Liver (tissue), 9 donors: ENCODE data around the gene RYR2. TPM values are rescaled to one million over a fixed set of nuclear protein-coding genes. Genes with fewer than 3 reads are reported as not detected.
"Not testable (repeated sequence)": the region's sequence is repeated elsewhere in the genome, so short reads cannot be mapped to it uniquely, and the experiment has no call there.

ENCODE experiments used
- DNase-seq: peaks from one replicate; pipeline ENCODE4 v3.0.0-alpha.2; 2017; ENCODE audit warnings: low spot score
- H3K27ac ChIP-seq, 2 donors: one replicate each; pipeline ENCODE4 v1.7.0; 2013; ENCODE audit warnings: inconsistent platforms in 2 of 2, low read length in 2 of 2, control low read depth in 1 of 2, low read depth in 1 of 2, mild to moderate bottlenecking in 1 of 2
- H3K27me3 ChIP-seq, 4 donors: one replicate each; pipeline versions ENCODE4 v1.6.1 to v1.7.0; 2013; ENCODE audit warnings: low read length in 3 of 4, inconsistent platforms in 1 of 4, mild to moderate bottlenecking in 1 of 4, moderate library complexity in 1 of 4; ENCODE audit not compliant: control insufficient read depth in 4 of 4, insufficient read depth in 4 of 4
- H3K36me3 ChIP-seq, 4 donors: one replicate each; pipeline versions ENCODE4 v1.6.1 to v1.7.0; 2013; ENCODE audit warnings: low read length in 3 of 4, mild to moderate bottlenecking in 3 of 4, low read depth in 1 of 4, moderate library complexity in 1 of 4; ENCODE audit not compliant: control insufficient read depth in 4 of 4, insufficient read depth in 3 of 4
- H3K4me1 ChIP-seq, 4 donors: one replicate each; pipeline versions ENCODE4 v1.6.1 to v1.7.0; 2013; ENCODE audit warnings: low read length in 3 of 4, mild to moderate bottlenecking in 3 of 4, moderate library complexity in 1 of 4; ENCODE audit not compliant: control insufficient read depth in 4 of 4, insufficient read depth in 4 of 4
- H3K4me3 ChIP-seq, 3 donors: one replicate each; pipeline versions ENCODE4 v1.6.1 to v1.7.0; 2013; ENCODE audit warnings: low read length in 3 of 3, control low read depth in 1 of 3, low read depth in 1 of 3, mild to moderate bottlenecking in 1 of 3
- H3K9ac ChIP-seq, 2 donors: one replicate each; pipeline ENCODE4 v1.7.0; 2013; ENCODE audit warnings: low read length in 2 of 2, mild to moderate bottlenecking in 2 of 2, moderate library complexity in 2 of 2, control low read depth in 1 of 2, low read depth in 1 of 2
- H3K9me3 ChIP-seq, 4 donors: one replicate each; pipeline versions ENCODE4 v1.6.1 to v1.7.0; 2013; ENCODE audit warnings: low read length in 3 of 4; ENCODE audit not compliant: control insufficient read depth in 4 of 4
- EGR1 ChIP-seq, 2 donors: IDR thresholded peaks; 2 replicates each; pipeline ENCODE4 v1.6.1; 2016 to 2018; ENCODE audit warnings: antibody characterized with exemption in 2 of 2, low read depth in 2 of 2
- FOXA1 ChIP-seq: IDR thresholded peaks from 2 replicates; pipeline ENCODE4 v1.6.1; 2016; ENCODE audit warnings: antibody characterized with exemption
- FOXA2 ChIP-seq: IDR thresholded peaks from 2 replicates; pipeline ENCODE4 v1.6.1; 2016; ENCODE audit warnings: antibody characterized with exemption
- GABPA ChIP-seq, 2 donors: IDR thresholded peaks in 1 of 2; conservative IDR thresholded peaks in 1 of 2; 2 replicates each; pipeline ENCODE4 v1.6.1; 2016; ENCODE audit warnings: antibody characterized with exemption in 2 of 2, mild to moderate bottlenecking in 1 of 2, moderate library complexity in 1 of 2
- HNF4A ChIP-seq, 2 donors: conservative IDR thresholded peaks; 2 replicates each; pipeline ENCODE4 v1.6.1; 2016; ENCODE audit warnings: antibody characterized with exemption in 2 of 2, mild to moderate bottlenecking in 2 of 2
- HNF4G ChIP-seq: IDR thresholded peaks from 2 replicates; pipeline ENCODE4 v1.6.1; 2016; ENCODE audit warnings: antibody characterized with exemption
- JUND ChIP-seq, 2 donors: IDR thresholded peaks; 2 replicates each; pipeline ENCODE4 v1.6.1; 2016; ENCODE audit warnings: antibody characterized with exemption in 2 of 2
- NR2F2 ChIP-seq: IDR thresholded peaks from 2 replicates; pipeline ENCODE4 v1.6.1; 2016; ENCODE audit warnings: antibody characterized with exemption
- RAD21 ChIP-seq, 2 donors: IDR thresholded peaks; 2 replicates each; pipeline ENCODE4 v1.6.1; 2016; ENCODE audit warnings: antibody characterized with exemption in 2 of 2, mild to moderate bottlenecking in 2 of 2
- RXRA ChIP-seq, 2 donors: IDR thresholded peaks; 2 replicates each; pipeline ENCODE4 v1.6.1; 2017 to 2018; ENCODE audit warnings: antibody characterized with exemption in 2 of 2, mild to moderate bottlenecking in 1 of 2
- SP1 ChIP-seq: IDR thresholded peaks from 2 replicates; pipeline ENCODE4 v1.6.1; 2018; ENCODE audit warnings: antibody characterized with exemption, mild to moderate bottlenecking
- TAF1 ChIP-seq: conservative IDR thresholded peaks from 2 replicates; pipeline ENCODE4 v1.6.1; 2016; ENCODE audit warnings: antibody characterized with exemption, mild to moderate bottlenecking
- YY1 ChIP-seq: IDR thresholded peaks from 2 replicates; pipeline ENCODE4 v1.6.1; 2016; ENCODE audit warnings: antibody characterized with exemption, mild to moderate bottlenecking
- WGBS: extraction: QIAGEN DNeasy Blood & Tissue Kit; methylation state at CpG from one replicate; pipeline ENCODE4 v1.1.7; 2013; 5-methylcytosine and 5-hydroxymethylcytosine counted together
- polyA plus RNA-seq, 2 donors: library from polyadenylated mRNA; stranded (reverse) in 1 of 2; unstranded in 1 of 2; fragments of 200-250 nt in 1 of 2; fragments of >200 nt in 1 of 2; fragmentation: Nextera tagmentation in 1 of 2; extraction: Ambion mirVana in 1 of 2; gene quantifications; one replicate each; pipeline versions ENCODE4 v1.2.1 to v1.2.3, GENCODE V29; 2013 to 2015
- total RNA-seq, 2 donors: library from RNA; depleted of rRNA; stranded (reverse); fragments of >200 nt; gene quantifications; one replicate each; pipeline ENCODE4 v1.2.3, GENCODE V29; 2014
- TF ChIP-seq, protein P1 (sequence below): IDR thresholded peaks from 2 replicates; pipeline ENCODE4 v1.6.1; 2016; ENCODE audit warnings: antibody characterized with exemption, mild to moderate bottlenecking
- TF ChIP-seq, protein P2 (sequence below): fragments of 150-350 bp; IDR thresholded peaks from 2 replicates; pipeline ENCODE4 v1.5.1; 2017; ENCODE audit warnings: improper control_type of control experiment, low read depth, low read length; ENCODE audit not compliant: missing input control
- TF ChIP-seq, protein P3 (sequence below): IDR thresholded peaks from 2 replicates; pipeline ENCODE4 v1.6.1; 2016; ENCODE audit warnings: antibody characterized with exemption
- TF ChIP-seq, protein P4 (sequence below): IDR thresholded peaks from 2 replicates; pipeline ENCODE4 v1.6.1; 2016; ENCODE audit warnings: antibody characterized with exemption
- TF ChIP-seq, protein P5 (sequence below): IDR thresholded peaks from 2 replicates; pipeline ENCODE4 v1.6.1; 2016; ENCODE audit warnings: antibody characterized with exemption
- donor health status: healthy.
- donor health status: healthy.
- donor health status: healthy.
- donor health status: healthy.
- donor health status: healthy.

Gene RYR2
- total and polyA plus RNA-seq, 4 donors = 0.06 to 0.75 (median 0.31) TPM

DNA sequence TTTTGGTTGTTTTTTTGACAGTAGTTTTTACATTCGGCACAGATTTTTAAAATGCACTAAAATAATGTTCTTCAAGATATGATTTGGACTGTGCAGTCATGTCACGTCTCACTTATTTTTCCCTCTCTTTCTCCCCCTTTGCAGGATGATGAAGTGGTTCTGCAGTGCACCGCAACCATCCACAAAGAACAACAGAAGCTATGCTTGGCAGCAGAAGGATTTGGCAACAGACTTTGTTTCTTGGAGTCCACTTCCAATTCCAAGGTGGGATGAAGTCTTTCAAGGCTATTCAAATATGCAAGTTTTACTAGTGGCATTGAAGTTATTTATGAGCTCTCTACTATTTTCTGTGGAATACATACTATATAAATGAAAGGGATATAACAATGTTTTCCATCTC lies 228.4 kb downstream of the RYR2 start:
- Histone ChIP-seq H3K4me3 (no peak overlapping the region), H3K4me1 (no peaks in the 10 kb centered on the region), H3K27ac (no peak overlapping the region), H3K36me3 (no peaks in the 10 kb centered on the region), H3K27me3 (peaks cover 0 to 2% (median 0%) of the 10 kb centered on the region in 4 donors), H3K9me3 (no peaks in the 10 kb centered on the region), H3K9ac (no peak overlapping the region)
- TF ChIP-seq NR2F2 (no peak), HNF4A (conservative IDR thresholded peaks at IDR 0.05) (no peak), TAF1 (no peak), FOXA2 (no peak), RXRA (IDR thresholded peaks at IDR 0.05) (no peak), GABPA (IDR thresholded peaks at IDR 0.05 in 1 of 2, conservative IDR thresholded peaks at IDR 0.05 in 1 of 2) (no peak), EGR1 (IDR thresholded peaks at IDR 0.05; ENCODE audit: low read depth in 2 of 2) (no peak), YY1 (no peak), RAD21 (IDR thresholded peaks at IDR 0.05) (no peak), SP1 (no peak), JUND (IDR thresholded peaks at IDR 0.05) (no peak), FOXA1 (no peak), HNF4G (no peak)
- TF ChIP-seq, protein P1, sequence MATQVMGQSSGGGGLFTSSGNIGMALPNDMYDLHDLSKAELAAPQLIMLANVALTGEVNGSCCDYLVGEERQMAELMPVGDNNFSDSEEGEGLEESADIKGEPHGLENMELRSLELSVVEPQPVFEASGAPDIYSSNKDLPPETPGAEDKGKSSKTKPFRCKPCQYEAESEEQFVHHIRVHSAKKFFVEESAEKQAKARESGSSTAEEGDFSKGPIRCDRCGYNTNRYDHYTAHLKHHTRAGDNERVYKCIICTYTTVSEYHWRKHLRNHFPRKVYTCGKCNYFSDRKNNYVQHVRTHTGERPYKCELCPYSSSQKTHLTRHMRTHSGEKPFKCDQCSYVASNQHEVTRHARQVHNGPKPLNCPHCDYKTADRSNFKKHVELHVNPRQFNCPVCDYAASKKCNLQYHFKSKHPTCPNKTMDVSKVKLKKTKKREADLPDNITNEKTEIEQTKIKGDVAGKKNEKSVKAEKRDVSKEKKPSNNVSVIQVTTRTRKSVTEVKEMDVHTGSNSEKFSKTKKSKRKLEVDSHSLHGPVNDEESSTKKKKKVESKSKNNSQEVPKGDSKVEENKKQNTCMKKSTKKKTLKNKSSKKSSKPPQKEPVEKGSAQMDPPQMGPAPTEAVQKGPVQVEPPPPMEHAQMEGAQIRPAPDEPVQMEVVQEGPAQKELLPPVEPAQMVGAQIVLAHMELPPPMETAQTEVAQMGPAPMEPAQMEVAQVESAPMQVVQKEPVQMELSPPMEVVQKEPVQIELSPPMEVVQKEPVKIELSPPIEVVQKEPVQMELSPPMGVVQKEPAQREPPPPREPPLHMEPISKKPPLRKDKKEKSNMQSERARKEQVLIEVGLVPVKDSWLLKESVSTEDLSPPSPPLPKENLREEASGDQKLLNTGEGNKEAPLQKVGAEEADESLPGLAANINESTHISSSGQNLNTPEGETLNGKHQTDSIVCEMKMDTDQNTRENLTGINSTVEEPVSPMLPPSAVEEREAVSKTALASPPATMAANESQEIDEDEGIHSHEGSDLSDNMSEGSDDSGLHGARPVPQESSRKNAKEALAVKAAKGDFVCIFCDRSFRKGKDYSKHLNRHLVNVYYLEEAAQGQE = no peak
- TF ChIP-seq, protein P2, sequence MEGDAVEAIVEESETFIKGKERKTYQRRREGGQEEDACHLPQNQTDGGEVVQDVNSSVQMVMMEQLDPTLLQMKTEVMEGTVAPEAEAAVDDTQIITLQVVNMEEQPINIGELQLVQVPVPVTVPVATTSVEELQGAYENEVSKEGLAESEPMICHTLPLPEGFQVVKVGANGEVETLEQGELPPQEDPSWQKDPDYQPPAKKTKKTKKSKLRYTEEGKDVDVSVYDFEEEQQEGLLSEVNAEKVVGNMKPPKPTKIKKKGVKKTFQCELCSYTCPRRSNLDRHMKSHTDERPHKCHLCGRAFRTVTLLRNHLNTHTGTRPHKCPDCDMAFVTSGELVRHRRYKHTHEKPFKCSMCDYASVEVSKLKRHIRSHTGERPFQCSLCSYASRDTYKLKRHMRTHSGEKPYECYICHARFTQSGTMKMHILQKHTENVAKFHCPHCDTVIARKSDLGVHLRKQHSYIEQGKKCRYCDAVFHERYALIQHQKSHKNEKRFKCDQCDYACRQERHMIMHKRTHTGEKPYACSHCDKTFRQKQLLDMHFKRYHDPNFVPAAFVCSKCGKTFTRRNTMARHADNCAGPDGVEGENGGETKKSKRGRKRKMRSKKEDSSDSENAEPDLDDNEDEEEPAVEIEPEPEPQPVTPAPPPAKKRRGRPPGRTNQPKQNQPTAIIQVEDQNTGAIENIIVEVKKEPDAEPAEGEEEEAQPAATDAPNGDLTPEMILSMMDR = no peak
- TF ChIP-seq, protein P3, sequence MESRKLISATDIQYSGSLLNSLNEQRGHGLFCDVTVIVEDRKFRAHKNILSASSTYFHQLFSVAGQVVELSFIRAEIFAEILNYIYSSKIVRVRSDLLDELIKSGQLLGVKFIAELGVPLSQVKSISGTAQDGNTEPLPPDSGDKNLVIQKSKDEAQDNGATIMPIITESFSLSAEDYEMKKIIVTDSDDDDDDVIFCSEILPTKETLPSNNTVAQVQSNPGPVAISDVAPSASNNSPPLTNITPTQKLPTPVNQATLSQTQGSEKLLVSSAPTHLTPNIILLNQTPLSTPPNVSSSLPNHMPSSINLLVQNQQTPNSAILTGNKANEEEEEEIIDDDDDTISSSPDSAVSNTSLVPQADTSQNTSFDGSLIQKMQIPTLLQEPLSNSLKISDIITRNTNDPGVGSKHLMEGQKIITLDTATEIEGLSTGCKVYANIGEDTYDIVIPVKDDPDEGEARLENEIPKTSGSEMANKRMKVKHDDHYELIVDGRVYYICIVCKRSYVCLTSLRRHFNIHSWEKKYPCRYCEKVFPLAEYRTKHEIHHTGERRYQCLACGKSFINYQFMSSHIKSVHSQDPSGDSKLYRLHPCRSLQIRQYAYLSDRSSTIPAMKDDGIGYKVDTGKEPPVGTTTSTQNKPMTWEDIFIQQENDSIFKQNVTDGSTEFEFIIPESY = no peak
- TF ChIP-seq, protein P4, sequence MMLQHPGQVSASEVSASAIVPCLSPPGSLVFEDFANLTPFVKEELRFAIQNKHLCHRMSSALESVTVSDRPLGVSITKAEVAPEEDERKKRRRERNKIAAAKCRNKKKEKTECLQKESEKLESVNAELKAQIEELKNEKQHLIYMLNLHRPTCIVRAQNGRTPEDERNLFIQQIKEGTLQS = no peak
- TF ChIP-seq, protein P5, sequence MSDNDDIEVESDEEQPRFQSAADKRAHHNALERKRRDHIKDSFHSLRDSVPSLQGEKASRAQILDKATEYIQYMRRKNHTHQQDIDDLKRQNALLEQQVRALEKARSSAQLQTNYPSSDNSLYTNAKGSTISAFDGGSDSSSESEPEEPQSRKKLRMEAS = no peak
- DNase-seq = no peak
- WGBS = 69% methylated on average over 3 of the region's 3 CpGs

DNA sequence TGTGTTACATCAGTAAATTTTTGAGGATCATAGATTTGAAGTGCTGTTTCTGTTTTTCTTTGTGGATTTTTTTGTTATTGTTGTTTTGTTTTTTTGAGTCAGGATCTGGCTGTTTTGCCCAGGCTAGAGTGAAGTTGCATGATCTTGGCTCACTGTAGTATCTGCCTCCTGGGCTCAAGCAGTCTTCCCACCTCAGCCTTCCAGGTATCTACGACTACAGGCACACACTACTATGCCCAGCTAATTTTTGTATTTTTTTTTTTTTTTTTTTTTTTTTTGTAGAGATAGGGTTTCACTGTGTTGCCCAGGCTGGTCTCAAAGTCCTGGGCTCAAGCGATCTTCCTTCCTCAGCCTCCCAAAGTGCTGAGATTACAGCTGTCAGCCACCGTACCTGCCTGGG lies 236.0 kb downstream of the RYR2 start:
- not testable (repeated sequence) for H3K9ac ChIP-seq, H3K27ac ChIP-seq, DNase-seq, H3K27me3 ChIP-seq, H3K4me1 ChIP-seq, H3K9me3 ChIP-seq, H3K36me3 ChIP-seq, H3K4me3 ChIP-seq
- WGBS = 44% methylated on average over 3 of the region's 3 CpGs
